Uterus (tissue), 4 donors: Measurements from ENCODE around the gene VPS4B. TPM values are rescaled to one million over a fixed set of nuclear protein-coding genes. Genes with fewer than 3 reads are reported as not detected.
"Not testable (repeated sequence)": the region's sequence is repeated elsewhere in the genome, so short reads cannot be mapped to it uniquely, and the experiment has no call there.

ENCODE experiments used
- DNase-seq, 2 donors: peaks; one replicate each; pipeline ENCODE4 v3.0.0-alpha.2; 2019 to 2020
- H3K27ac ChIP-seq, 2 donors: fragments of 200-600 bp; sonication (generic); 1 replicate in 1 of 2; 2 replicates in 1 of 2; pipeline ENCODE4 v1.5.1; 2016 to 2018
- H3K27me3 ChIP-seq, 2 donors: fragments of 200-600 bp; sonication (generic); one replicate each; pipeline ENCODE4 v1.5.1; 2018 to 2019; ENCODE audit warnings: control low read depth in 1 of 2
- H3K36me3 ChIP-seq, 2 donors: fragments of 200-600 bp; sonication (generic); one replicate each; pipeline ENCODE4 v1.5.1; 2019; ENCODE audit warnings: control low read depth in 1 of 2
- H3K4me1 ChIP-seq, 2 donors: fragments of 200-600 bp; sonication (generic); one replicate each; pipeline ENCODE4 v1.5.1; 2018 to 2019; ENCODE audit warnings: control low read depth in 1 of 2
- H3K4me3 ChIP-seq, 2 donors: fragments of 200-600 bp; sonication (generic); 1 replicate in 1 of 2; 2 replicates in 1 of 2; pipeline ENCODE4 v1.5.1; 2018 to 2019; ENCODE audit warnings: mild to moderate bottlenecking in 1 of 2
- H3K9me3 ChIP-seq, 2 donors: fragments of 200-600 bp; sonication (generic); one replicate each; pipeline ENCODE4 v1.5.1; 2019; ENCODE audit warnings: control low read depth in 1 of 2
- POLR2A ChIP-seq, 2 donors: fragments of 450-650 bp; IDR thresholded peaks; one replicate each; pipeline ENCODE4 v1.6.1; 2016; ENCODE audit warnings: antibody characterized with exemption in 2 of 2, mild to moderate bottlenecking in 1 of 2, moderate library complexity in 1 of 2
- intact Hi-C: fragments of 100-400 bp; cut with DNase I; formaldehyde crosslinking; loops from one replicate; pipeline ENCODE4 v1.15.1; 2023; ENCODE audit warnings: low total_unique reads
- total RNA-seq, 4 donors: library from RNA; depleted of rRNA in 3 of 4; stranded (reverse); fragments of >200 nt in 3 of 4; gene quantifications; one replicate each; pipeline versions ENCODE4 v1.1.0 to v1.2.4, GENCODE V29; 2014 to 2023
- TF ChIP-seq, protein P1 (sequence below), 4 experiments: fragments of 200-600 bp in 2 of 4; fragments of 450-650 bp in 2 of 4; sonication (generic) in 2 of 4; IDR thresholded peaks; one replicate each; pipeline ENCODE4 v1.5.1; 2016 to 2019; ENCODE audit warnings: antibody characterized with exemption in 4 of 4, mild to moderate bottlenecking in 2 of 4, moderate library complexity in 1 of 4
- donor health status: DM: yes; HTN: yes; CAD: no.

Gene VPS4B
- total RNA-seq, 4 donors from 2014 or later, result 32.4 to 214 (median 52.2) TPM

DNA sequence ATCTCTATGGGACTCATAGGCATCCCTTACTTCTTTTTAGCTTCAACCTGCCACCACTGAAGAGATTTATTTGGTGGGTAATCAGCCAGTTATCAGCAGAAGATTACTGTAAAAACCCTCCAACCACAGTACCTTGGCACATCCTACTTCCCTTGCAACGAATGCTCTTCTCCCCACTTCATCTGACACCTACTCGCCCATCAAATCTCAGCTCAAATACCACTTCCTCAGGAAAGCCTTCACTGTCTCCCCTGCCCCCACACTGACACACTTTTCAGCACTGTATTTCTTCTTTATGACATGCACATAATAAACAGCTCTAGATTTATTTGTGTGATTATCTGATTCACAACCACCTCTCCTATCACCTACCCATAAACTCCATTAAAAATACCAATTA lies 58.3 kb downstream of the VPS4B start:
- H3K4me1 ChIP-seq, result no peaks in the 10 kb centered on the region
- no peak overlapping the region for H3K27ac ChIP-seq
- H3K9me3 ChIP-seq, result no peaks in the 10 kb centered on the region
- no peak for TF ChIP-seq POLR2A (IDR thresholded peaks at IDR 0.05)
- TF ChIP-seq, protein P1, sequence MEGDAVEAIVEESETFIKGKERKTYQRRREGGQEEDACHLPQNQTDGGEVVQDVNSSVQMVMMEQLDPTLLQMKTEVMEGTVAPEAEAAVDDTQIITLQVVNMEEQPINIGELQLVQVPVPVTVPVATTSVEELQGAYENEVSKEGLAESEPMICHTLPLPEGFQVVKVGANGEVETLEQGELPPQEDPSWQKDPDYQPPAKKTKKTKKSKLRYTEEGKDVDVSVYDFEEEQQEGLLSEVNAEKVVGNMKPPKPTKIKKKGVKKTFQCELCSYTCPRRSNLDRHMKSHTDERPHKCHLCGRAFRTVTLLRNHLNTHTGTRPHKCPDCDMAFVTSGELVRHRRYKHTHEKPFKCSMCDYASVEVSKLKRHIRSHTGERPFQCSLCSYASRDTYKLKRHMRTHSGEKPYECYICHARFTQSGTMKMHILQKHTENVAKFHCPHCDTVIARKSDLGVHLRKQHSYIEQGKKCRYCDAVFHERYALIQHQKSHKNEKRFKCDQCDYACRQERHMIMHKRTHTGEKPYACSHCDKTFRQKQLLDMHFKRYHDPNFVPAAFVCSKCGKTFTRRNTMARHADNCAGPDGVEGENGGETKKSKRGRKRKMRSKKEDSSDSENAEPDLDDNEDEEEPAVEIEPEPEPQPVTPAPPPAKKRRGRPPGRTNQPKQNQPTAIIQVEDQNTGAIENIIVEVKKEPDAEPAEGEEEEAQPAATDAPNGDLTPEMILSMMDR (IDR thresholded peaks at IDR 0.05), result no peak
- intact Hi-C loops, result no loop called here
- H3K36me3 ChIP-seq, result no peaks in the 10 kb centered on the region
- no peak for DNase-seq
- H3K27me3 ChIP-seq, result no peaks in the 10 kb centered on the region
- no peak overlapping the region for H3K4me3 ChIP-seq

DNA sequence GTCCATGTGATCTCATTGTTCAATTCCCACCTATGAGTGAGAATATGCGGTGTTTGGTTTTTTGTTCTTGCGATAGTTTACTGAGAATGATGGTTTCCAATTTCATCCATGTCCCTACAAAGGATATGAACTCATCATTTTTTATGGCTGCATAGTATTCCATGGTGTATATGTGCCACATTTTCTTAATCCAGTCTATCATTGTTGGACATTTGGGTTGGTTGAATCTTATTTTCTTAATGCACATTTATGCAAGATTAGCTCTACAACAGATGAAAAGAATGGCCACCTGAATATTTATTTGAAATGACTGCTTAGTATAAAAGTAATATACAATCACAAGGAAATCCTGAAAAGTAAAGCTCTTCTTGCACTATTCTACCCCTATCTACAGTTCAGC lies 58.9 kb downstream of the VPS4B start:
- H3K9me3 ChIP-seq, H3K36me3 ChIP-seq, H3K4me1 ChIP-seq, H3K27ac ChIP-seq, DNase-seq, H3K27me3 ChIP-seq, intact Hi-C loops, H3K4me3 ChIP-seq: not testable (repeated sequence)

DNA sequence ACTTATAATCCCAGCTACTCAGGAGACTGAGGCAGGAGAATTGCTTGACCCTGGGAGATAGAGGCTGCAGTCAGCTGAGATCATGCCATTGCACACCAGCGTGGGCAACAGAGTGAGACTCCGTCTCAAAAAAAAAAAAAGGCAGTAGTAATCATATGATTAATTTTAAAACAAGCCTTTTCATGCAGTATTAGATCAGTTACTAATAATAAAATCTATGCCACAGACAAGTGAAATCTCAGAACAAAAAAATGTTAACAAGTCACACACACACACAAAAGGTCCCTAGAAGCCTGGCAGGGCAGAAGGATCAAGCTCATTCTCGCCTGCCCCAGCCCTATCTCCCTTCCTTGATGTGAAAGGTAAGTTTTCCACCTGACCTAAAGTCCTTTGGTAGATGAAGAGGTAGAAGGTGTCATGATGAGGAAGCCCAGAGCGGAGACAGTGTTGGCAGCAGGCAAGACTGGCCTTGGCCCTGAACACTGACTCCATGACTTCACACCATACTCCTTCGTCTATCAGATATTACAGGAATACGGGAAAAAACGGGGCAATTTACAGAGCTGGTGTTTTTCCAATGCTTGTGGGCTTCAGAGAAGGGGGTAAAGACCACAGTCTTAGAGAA lies 65.9 kb downstream of the VPS4B start:
- Histone ChIP-seq H3K4me3 (no peak overlapping the region), H3K27me3 (no peaks in the 10 kb centered on the region), H3K36me3 (no peaks in the 10 kb centered on the region), H3K27ac (no peak overlapping the region), H3K9me3 (no peaks in the 10 kb centered on the region), H3K4me1 (no peaks in the 10 kb centered on the region)
- DNase-seq, result no peak
- intact Hi-C loops, result no loop called here
- no peak for TF ChIP-seq POLR2A (IDR thresholded peaks at IDR 0.05)
- TF ChIP-seq, protein P1 (IDR thresholded peaks at IDR 0.05), result no peak

DNA sequence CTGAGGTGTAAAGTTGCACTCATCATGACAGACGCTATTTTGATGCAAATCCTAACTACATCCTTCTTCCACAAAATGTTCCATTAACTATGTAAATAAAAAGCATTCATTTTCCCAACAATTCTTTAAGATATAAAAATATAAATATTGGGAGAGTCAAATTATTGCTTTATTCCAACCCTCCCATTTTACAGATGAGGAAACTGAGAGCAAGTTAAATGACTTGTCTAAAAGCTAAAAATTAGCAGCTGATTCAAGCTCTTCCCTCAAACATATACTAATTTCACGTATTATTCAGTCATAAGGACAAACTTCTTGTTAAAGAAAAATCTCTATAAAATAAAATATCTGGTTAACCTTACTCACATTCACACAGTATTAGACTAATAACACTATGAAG lies 72.0 kb downstream of the VPS4B start:
- H3K4me1 ChIP-seq, result no peaks in the 10 kb centered on the region

DNA sequence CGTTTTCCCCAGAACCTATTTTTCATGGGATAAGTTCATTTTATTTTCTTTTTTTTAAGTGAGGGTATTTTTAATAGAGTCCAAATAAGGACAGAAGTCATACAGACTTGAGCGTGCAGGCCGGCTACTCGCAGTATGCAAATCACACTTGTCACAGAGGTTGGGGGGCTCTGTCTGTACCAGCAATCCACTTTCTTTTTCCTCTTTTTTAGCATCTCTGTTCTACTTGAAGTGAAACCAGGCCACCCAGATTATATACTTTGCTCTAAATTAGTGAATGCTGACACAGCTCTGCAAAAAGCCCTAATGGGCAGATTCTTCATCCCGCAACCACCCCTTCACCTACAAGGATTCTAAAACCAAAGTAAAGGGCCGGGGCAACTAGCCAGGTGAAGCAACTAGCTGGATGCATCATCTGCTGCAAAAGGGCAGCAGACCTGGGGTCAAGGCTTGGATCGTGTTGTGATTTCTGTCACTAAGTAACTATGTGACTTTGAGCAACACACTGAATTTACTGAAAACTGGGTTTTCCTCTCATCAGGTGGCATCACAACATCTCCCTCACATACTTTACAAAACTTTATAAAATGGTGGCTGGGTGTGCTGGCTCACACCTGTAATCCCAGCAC lies 73.7 kb downstream of the VPS4B start:
- H3K36me3 ChIP-seq, result no peaks in the 10 kb centered on the region
- H3K27ac ChIP-seq, result no peak overlapping the region

More for the DNA sequence above, 72.0 kb downstream of the VPS4B start:
- no peak overlapping the region for H3K27ac ChIP-seq
- no peaks in the 10 kb centered on the region for H3K9me3 ChIP-seq
- no peaks in the 10 kb centered on the region for H3K27me3 ChIP-seq
- no peak for DNase-seq
- TF ChIP-seq POLR2A (IDR thresholded peaks at IDR 0.05), result no peak
- TF ChIP-seq, protein P1 (IDR thresholded peaks at IDR 0.05), result no peak
- H3K4me3 ChIP-seq, result no peak overlapping the region
- H3K36me3 ChIP-seq, result no peaks in the 10 kb centered on the region
- intact Hi-C loops, result no loop called here

More for the DNA sequence above, 73.7 kb downstream of the VPS4B start:
- no peak for DNase-seq
- H3K4me3 ChIP-seq, result no peak overlapping the region
- no peaks in the 10 kb centered on the region for H3K9me3 ChIP-seq
- no peaks in the 10 kb centered on the region for H3K4me1 ChIP-seq
- intact Hi-C loops, result loop anchor here (10.0 kb wide), 1 partner anchor 86 kb away; no protein-coding TSS in a partner anchor
- no peak for TF ChIP-seq POLR2A (IDR thresholded peaks at IDR 0.05)
- TF ChIP-seq, protein P1 (IDR thresholded peaks at IDR 0.05), result no peak
- no peaks in the 10 kb centered on the region for H3K27me3 ChIP-seq
